Neutrophil (primary cell): ENCODE data around the gene NHLRC4.
A peak's percentile ranks its signal among the peaks of the same experiment; 100 is the strongest.

Experiments used
- H3K27ac ChIP-seq: fragments of 200-600 bp; sonication (generic); 2 replicates; pipeline ENCODE4 v1.5.1; 2016; ENCODE audit warnings: mild to moderate bottlenecking, moderate library complexity
- H3K27me3 ChIP-seq: fragments of 200-600 bp; sonication (generic); 2 replicates; pipeline ENCODE4 v1.6.0; 2016; ENCODE audit warnings: mild to moderate bottlenecking
- H3K36me3 ChIP-seq: fragments of 200-600 bp; sonication (generic); 2 replicates; pipeline ENCODE4 v1.5.1; 2017
- H3K4me1 ChIP-seq, 2 experiments: fragments of 200-600 bp in 1 of 2; sonication (generic) in 1 of 2; 1 replicate in 1 of 2; 2 replicates in 1 of 2; pipeline versions ENCODE4 v1.5.1 to v1.6.1; 2013 to 2016; ENCODE audit warnings: low read depth in 1 of 2, low read length in 1 of 2, mild to moderate bottlenecking in 1 of 2, moderate library complexity in 1 of 2; ENCODE audit not compliant: control insufficient read depth in 1 of 2, insufficient read depth in 1 of 2
- H3K4me3 ChIP-seq, 2 experiments: fragments of 200-600 bp in 1 of 2; sonication (generic) in 1 of 2; 1 replicate in 1 of 2; 2 replicates in 1 of 2; pipeline ENCODE4 v1.5.1; 2013 to 2016; ENCODE audit warnings: low read depth in 1 of 2, low read length in 1 of 2, mild to moderate bottlenecking in 1 of 2, moderate library complexity in 1 of 2
- H3K9me3 ChIP-seq: fragments of 200-600 bp; sonication (generic); 2 replicates; pipeline ENCODE4 v1.5.1; 2016
- TF ChIP-seq, protein P1 (sequence below): fragments of 200-600 bp; sonication (generic); IDR thresholded peaks from 2 replicates; pipeline ENCODE4 v1.5.1; 2016; ENCODE audit warnings: antibody characterized with exemption

NHLRC4 gene

DNA sequence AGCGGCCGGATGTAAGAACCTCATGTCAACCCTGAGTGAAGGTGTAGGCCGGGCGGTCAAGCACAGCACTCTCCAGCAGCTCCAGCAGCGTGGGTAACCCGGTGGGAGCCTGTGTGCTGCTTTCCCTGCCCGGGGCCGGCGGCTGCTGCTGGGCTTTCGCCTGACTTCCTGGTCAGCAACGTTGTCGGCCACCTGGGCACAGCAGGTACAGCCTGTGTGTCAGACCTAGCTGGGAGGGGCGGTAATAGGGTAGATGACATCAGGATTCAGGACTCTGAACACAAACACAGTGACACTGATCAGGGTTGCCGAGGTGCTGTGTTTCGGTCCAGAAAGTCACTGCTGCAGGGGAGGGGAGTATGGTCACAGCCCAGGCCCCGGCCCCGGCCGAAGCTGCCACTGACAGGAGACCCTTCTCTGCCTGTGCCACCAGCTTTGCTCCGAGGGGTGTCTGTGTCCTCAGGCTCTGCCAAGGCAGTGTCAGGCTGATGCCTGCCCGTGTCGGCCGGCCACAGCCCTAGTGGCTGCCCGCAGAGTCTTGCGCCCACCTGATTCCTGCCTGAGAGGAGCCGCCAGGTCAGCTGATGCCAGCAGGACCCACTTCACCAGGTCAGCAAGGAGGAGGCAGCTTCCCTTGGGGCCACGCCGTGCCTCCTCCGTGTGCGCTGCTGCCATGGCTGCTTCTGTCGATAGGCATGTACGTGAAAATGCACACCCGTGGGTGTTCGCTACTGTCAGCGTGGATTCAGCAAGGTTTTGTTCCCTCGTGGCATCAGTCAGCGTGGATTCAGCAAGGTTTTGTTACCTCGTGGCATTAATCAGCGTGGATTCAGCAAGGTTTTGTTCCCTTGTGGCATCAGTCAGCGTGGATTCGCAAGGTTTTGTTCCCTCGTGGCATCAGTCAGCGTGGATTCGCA, 32.3 kb downstream of the NHLRC4 start:
- H3K36me3 ChIP-seq = peaks cover 17% of the 10 kb centered on the region
- H3K4me3 ChIP-seq = no peak overlapping the region
- H3K27ac ChIP-seq = no peak overlapping the region
- H3K9me3 ChIP-seq = no peaks in the 10 kb centered on the region
- H3K27me3 ChIP-seq = no peaks in the 10 kb centered on the region
- TF ChIP-seq, protein P1, sequence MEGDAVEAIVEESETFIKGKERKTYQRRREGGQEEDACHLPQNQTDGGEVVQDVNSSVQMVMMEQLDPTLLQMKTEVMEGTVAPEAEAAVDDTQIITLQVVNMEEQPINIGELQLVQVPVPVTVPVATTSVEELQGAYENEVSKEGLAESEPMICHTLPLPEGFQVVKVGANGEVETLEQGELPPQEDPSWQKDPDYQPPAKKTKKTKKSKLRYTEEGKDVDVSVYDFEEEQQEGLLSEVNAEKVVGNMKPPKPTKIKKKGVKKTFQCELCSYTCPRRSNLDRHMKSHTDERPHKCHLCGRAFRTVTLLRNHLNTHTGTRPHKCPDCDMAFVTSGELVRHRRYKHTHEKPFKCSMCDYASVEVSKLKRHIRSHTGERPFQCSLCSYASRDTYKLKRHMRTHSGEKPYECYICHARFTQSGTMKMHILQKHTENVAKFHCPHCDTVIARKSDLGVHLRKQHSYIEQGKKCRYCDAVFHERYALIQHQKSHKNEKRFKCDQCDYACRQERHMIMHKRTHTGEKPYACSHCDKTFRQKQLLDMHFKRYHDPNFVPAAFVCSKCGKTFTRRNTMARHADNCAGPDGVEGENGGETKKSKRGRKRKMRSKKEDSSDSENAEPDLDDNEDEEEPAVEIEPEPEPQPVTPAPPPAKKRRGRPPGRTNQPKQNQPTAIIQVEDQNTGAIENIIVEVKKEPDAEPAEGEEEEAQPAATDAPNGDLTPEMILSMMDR = no peak
- peaks cover 29 to 31% of the 10 kb centered on the region in 2 experiments for H3K4me1 ChIP-seq

DNA sequence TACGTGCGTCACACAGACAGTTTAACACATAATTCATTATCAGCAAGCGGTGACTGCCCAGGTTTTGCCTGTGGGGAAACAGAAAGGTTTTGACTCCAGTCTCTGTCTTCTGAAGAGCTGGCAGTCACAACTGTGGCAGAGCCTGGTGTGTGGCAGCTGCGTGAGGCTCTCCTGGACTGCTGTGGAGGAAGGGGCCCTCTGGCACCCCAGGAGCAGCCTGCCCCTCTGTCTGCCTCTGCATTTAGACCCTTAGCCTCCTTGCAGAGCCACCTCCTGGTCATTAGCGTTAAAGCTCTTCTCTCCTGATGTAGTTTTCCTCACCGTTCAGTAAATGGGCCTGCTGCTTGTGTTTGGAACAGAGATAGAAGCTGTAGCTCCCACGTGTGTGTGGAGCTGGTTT, 34.0 kb downstream of the NHLRC4 start:
- peak overlapping the region; percentile 1 for H3K27ac ChIP-seq
- peaks cover 17% of the 10 kb centered on the region for H3K36me3 ChIP-seq
- TF ChIP-seq, protein P1 = no peak
- H3K4me1 ChIP-seq = peaks cover 14 to 15% of the 10 kb centered on the region in 2 experiments
- no peaks in the 10 kb centered on the region for H3K9me3 ChIP-seq
- no peaks in the 10 kb centered on the region for H3K27me3 ChIP-seq
- no peak overlapping the region for H3K4me3 ChIP-seq

DNA sequence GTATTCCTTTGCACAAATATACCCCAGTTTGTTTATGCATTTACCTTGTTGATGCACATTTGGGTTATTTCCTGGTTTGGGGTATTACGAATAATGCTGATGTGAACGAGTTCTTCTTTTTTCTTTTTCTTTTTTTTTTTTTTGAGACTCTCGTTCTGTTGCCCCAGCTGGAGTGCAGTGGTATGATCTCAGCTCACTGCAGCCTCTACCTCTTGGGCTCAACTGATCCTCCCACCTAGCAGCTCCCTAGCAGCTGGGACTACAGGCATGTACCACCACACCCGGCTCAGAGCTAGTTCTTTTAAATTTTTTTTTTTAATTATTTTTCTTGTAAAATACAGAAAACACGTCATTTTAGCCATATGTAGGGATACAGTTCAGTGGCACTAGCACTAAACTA, 37.1 kb downstream of the NHLRC4 start:
- Histone ChIP-seq H3K27ac (no peak overlapping the region), H3K9me3 (no peaks in the 10 kb centered on the region), H3K4me3 (no peak overlapping the region), H3K27me3 (no peaks in the 10 kb centered on the region), H3K36me3 (peaks cover 14% of the 10 kb centered on the region), H3K4me1 (no peaks in the 10 kb centered on the region)
- TF ChIP-seq, protein P1 = no peak

DNA sequence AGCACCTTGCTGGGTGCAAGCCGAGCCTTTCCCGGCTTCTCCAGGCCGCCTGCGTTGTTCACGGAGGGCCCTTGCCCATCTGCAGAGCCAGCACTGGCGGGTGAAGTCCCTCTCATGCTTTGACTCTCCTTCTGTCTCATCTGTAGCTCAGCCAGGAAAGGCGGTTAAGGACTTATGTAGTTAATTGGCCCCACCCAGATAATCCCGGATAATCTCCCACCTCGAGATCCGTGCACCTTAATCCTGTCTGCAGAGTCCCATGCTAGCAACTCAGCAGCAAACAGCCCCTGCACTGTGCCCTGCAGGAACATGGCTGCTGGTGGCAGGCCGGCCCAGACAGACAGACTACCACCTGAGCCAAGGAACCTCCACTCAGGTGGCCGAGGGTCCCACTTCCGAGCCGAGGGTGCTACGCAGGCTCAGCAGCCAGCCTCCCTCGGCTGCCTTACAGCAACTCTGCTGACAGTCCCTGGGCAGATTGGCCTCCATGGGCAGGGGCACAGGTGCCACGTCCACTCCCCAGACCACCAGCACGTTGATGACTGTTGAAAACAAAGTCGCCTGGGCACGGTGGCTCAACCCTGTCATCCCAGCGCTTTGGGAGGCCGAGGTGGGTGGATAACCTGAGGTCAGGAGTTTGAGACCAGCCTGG, 40.0 kb downstream of the NHLRC4 start:
- H3K4me1 ChIP-seq = no peaks in the 10 kb centered on the region
- TF ChIP-seq, protein P1 = no peak
- H3K4me3 ChIP-seq = no peak overlapping the region
- H3K27ac ChIP-seq = no peak overlapping the region
- H3K9me3 ChIP-seq = no peaks in the 10 kb centered on the region
- no peaks in the 10 kb centered on the region for H3K27me3 ChIP-seq
- no peaks in the 10 kb centered on the region for H3K36me3 ChIP-seq

DNA sequence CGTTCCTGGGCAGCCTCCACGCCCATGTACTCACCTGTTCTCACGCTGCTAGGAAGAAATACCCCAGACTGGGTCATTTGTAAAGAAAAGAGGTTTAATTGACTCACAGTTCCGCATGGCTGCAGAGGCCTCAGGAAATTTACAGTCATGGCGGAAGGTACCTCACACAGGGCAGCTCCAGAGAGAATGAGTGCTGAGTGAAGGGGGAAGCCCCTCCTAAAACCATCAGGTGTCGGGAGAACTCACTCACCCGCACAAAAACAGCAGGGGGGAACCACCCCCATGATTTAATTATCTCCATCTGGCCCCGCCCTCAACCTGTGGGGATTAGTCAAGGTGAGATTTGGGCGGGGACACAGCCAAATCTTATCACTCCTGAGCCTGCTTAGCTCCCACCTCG, 41.2 kb downstream of the NHLRC4 start:
- H3K9me3 ChIP-seq = no peaks in the 10 kb centered on the region
- TF ChIP-seq, protein P1 = no peak

More for the DNA sequence above, 41.2 kb downstream of the NHLRC4 start:
- Histone ChIP-seq H3K4me1 (no peaks in the 10 kb centered on the region), H3K27me3 (no peaks in the 10 kb centered on the region), H3K4me3 (no peak overlapping the region), H3K36me3 (no peaks in the 10 kb centered on the region), H3K27ac (no peak overlapping the region)
